ENCODE data around the gene SDCBP2.

The SDCBP2 gene

GRCh38 chr20:1374246-1374645, 45.3 kb upstream of the SDCBP2 start:
- ATAC-seq, result no peak

GRCh38 chr20:1373614-1374013, 44.7 kb upstream of the SDCBP2 start:
- TF ChIP-seq SNAI2 (CRISPR knock-in tag; IDR thresholded peaks at IDR 0.05), result no peak
- TF ChIP-seq RARB (CRISPR knock-in tag; IDR thresholded peaks at IDR 0.05), result no peak
- no peak for TF ChIP-seq CSRNP3 (CRISPR knock-in tag; IDR thresholded peaks at IDR 0.05)
- TF ChIP-seq ZFP30 (CRISPR knock-in tag; IDR thresholded peaks at IDR 0.05), result no peak
- TF ChIP-seq ZC3H10 (CRISPR knock-in tag; IDR thresholded peaks at IDR 0.05), result no peak
- no peak for TF ChIP-seq GLIS3 (CRISPR knock-in tag; IDR thresholded peaks at IDR 0.05)
- no peak for TF ChIP-seq OSR1 (CRISPR knock-in tag; IDR thresholded peaks at IDR 0.05)
- TF ChIP-seq PATZ1 (CRISPR knock-in tag; IDR thresholded peaks at IDR 0.05; ENCODE audit: borderline replicate concordance), result no peak
- TF ChIP-seq POU6F1 (CRISPR knock-in tag; IDR thresholded peaks at IDR 0.05; ENCODE audit: borderline replicate concordance, low read depth), result no peak
- TF ChIP-seq ZNF70 (CRISPR knock-in tag; IDR thresholded peaks at IDR 0.05), result no peak
- TF ChIP-seq TCF4 (CRISPR knock-in tag; IDR thresholded peaks at IDR 0.05; ENCODE audit: borderline replicate concordance), result no peak
- TF ChIP-seq ARNTL (CRISPR knock-in tag; IDR thresholded peaks at IDR 0.05; ENCODE audit: borderline replicate concordance, low read depth), result no peak
- no peak for TF ChIP-seq ZFP3 (CRISPR knock-in tag; IDR thresholded peaks at IDR 0.05)
- no peak for TF ChIP-seq ZNF565 (CRISPR knock-in tag; conservative IDR thresholded peaks at IDR 0.05; ENCODE audit: low read depth)
- TF ChIP-seq CSDC2 (CRISPR knock-in tag; IDR thresholded peaks at IDR 0.05), result no peak
- no peak for TF ChIP-seq ISL1 (CRISPR knock-in tag; IDR thresholded peaks at IDR 0.05)
- no peak for ATAC-seq

More at GRCh38 chr20:1374246-1374645, 45.3 kb upstream of the SDCBP2 start:
- TF ChIP-seq SNAI2 (CRISPR knock-in tag; IDR thresholded peaks at IDR 0.05) (no peak), ISL1 (CRISPR knock-in tag; IDR thresholded peaks at IDR 0.05) (no peak), ARNTL (CRISPR knock-in tag; IDR thresholded peaks at IDR 0.05; ENCODE audit: borderline replicate concordance, low read depth) (no peak), TOX (CRISPR knock-in tag; IDR thresholded peaks at IDR 0.05; ENCODE audit: borderline replicate concordance) (no peak), PATZ1 (CRISPR knock-in tag; IDR thresholded peaks at IDR 0.05; ENCODE audit: borderline replicate concordance) (no peak), OSR1 (CRISPR knock-in tag; IDR thresholded peaks at IDR 0.05) (no peak), POU6F1 (CRISPR knock-in tag; IDR thresholded peaks at IDR 0.05; ENCODE audit: borderline replicate concordance, low read depth) (no peak), PPARA (CRISPR knock-in tag; IDR thresholded peaks at IDR 0.05; ENCODE audit: borderline replicate concordance) (no peak), RARB (CRISPR knock-in tag; IDR thresholded peaks at IDR 0.05) (no peak), TSHZ2 (CRISPR knock-in tag; IDR thresholded peaks at IDR 0.05) (no peak), TCF4 (CRISPR knock-in tag; IDR thresholded peaks at IDR 0.05; ENCODE audit: borderline replicate concordance) (no peak), ZFP3 (CRISPR knock-in tag; IDR thresholded peaks at IDR 0.05) (no peak), ZFP30 (CRISPR knock-in tag; IDR thresholded peaks at IDR 0.05) (no peak), ZNF565 (CRISPR knock-in tag; conservative IDR thresholded peaks at IDR 0.05; ENCODE audit: low read depth) (no peak), ZNF70 (CRISPR knock-in tag; IDR thresholded peaks at IDR 0.05) (no peak)
